GM10266 (cell line): ENCODE data around the gene CGB8.
"Not testable (repeated sequence)": the region's sequence is repeated elsewhere in the genome, so short reads cannot be mapped to it uniquely, and the experiment has no call there.

Experiments
- DNase-seq: peaks from one replicate; pipeline ENCODE4 v3.0.0; 2012; ENCODE audit errors: extremely low spot score
- TF ChIP-seq, protein P1 (sequence below): IDR thresholded peaks from 2 replicates; pipeline ENCODE4 v1.5.1; 2012; ENCODE audit warnings: mild to moderate bottlenecking, low read depth; ENCODE audit not compliant: control insufficient read depth, insufficient read depth; ENCODE audit errors: missing control alignments

CGB8 gene

DNA sequence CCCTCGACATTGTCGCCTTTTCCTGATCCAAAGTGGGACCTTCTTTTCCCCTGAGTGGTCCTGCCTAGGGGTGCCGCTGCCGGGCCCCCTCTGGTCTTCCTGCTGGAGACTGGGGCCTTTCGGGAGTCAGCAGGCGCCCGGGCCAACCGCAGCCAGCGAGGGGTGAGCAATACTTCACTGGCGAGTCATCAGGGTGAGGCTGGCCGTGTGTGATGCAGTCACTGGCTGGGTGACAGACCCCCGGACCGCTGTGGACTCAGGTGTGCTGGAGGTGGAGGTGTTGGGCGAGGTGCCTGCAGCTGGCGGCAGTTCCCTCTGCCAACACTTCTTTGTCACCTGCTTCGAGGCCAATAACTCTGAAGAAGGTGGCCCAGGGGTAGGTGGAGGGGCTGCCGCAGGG is 6.7 kb downstream of the CGB8 start:
- TF ChIP-seq, protein P1, sequence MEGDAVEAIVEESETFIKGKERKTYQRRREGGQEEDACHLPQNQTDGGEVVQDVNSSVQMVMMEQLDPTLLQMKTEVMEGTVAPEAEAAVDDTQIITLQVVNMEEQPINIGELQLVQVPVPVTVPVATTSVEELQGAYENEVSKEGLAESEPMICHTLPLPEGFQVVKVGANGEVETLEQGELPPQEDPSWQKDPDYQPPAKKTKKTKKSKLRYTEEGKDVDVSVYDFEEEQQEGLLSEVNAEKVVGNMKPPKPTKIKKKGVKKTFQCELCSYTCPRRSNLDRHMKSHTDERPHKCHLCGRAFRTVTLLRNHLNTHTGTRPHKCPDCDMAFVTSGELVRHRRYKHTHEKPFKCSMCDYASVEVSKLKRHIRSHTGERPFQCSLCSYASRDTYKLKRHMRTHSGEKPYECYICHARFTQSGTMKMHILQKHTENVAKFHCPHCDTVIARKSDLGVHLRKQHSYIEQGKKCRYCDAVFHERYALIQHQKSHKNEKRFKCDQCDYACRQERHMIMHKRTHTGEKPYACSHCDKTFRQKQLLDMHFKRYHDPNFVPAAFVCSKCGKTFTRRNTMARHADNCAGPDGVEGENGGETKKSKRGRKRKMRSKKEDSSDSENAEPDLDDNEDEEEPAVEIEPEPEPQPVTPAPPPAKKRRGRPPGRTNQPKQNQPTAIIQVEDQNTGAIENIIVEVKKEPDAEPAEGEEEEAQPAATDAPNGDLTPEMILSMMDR: no peak
- no peak for DNase-seq

- DNase-seq: not testable (repeated sequence)
Measured at GRCh38 chr19:49039736-49040135, 9.2 kb downstream of the CGB8 start.

- not testable (repeated sequence) for DNase-seq
Measured at GRCh38 chr19:49038557-49039276, 10.2 kb downstream of the CGB8 start.

DNA sequence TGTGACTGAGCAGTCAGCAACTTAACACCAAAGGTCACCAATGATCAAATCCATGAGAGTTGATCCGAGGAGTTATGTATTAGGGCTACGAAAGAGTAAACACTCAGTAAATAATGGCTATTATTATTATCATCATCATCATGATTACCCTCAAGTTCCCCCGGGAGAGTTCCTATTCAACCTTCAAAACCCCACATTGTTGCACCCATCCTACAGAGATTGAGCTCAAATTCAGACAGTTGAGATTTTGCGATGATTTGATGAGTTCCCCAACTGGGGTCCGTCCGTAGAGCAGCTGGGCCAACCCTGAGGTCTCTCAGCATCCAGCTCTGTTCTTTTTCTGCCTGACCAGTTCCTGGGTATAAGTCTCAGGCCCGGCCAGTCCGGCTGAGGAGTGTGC is 10.8 kb downstream of the CGB8 start:
- not testable (repeated sequence) for DNase-seq

GRCh38 chr19:49036815-49037214 is 12.1 kb downstream of the CGB8 start, which contains the start of gene CGB1:
CGB1 (minus strand) TSS chr19:49036895; CDS start chr19:49036711, 184 bp downstream.
- TF ChIP-seq, protein P1: peak; percentile 49
- peak; percentile 30 for DNase-seq

- TF ChIP-seq, protein P1: peak; percentile 33
- DNase-seq: peak; percentile 85
Measured at GRCh38 chr19:49031642-49032301, 17.1 kb downstream of the CGB8 start, which contains the start of gene CGB2. CGB2 (plus strand) TSS chr19:49031890; CDS start chr19:49032096, 206 bp downstream.

- not testable (repeated sequence) for DNase-seq
Measured at GRCh38 chr19:49030323-49030722, 18.6 kb downstream of the CGB8 start.

DNA sequence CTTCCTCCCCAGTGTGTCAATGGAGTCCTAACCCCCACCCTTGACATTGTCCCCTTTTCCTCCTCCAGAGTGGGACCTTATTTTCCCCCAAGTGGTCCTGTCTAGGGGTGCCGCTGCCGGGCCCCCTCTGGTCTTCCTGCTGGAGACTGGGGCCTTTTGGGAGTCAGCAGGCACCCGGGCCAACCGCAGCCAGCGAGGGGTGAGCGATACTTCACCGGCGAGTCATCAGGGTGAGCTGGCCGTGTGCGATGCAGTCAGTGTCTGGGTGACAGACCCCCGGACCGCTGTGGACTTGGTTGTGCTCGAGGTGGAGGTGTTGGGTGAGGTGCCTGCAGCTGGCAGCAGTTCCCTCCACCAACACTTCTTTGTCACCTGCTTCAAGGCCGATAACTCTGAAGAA is 19.2 kb downstream of the CGB8 start:
- not testable (repeated sequence) for DNase-seq

DNA sequence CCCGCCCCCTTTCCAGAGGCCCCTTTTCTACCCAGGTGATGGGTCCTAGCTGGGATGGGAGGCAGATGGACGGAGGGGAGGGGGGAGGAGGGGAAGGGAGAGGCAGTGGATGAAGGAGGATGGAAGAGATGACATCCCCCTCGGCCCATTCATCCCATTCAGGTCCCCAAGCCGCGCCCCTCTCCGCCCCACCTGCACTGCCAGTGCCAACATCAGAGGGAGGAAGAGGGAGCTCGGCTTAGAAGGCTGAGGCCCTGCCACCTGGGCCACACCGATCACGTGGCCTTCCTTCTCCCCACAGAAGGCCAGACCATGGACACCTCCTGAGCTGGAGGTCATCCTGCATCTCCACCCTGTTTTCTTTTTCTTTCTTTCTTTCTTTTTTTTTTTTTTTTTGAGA is 20.2 kb downstream of the CGB8 start:
- not testable (repeated sequence) for DNase-seq

DNA sequence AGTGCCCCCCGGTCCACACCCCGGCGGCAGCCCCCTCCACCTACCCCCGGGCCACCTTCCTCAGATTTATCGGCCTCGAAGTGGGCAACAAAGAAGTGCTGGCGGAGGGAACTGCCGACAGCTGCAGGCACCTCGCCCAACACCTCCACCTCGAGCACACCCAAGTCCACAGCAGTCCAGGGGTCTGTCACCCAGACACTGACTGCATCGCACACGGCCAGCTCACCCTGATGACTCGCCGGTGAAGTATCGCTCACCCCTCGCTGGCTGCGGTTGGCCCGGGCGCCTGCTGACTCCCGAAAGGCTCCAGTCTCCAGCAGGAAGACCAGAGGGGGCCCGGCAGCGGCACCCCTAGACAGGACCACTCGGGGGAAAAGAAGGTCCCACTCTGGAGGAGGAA is 23.3 kb downstream of the CGB8 start:
- DNase-seq: not testable (repeated sequence)

- DNase-seq: not testable (repeated sequence)
Measured at GRCh38 chr19:49025088-49025487, 23.8 kb downstream of the CGB8 start.

DNA sequence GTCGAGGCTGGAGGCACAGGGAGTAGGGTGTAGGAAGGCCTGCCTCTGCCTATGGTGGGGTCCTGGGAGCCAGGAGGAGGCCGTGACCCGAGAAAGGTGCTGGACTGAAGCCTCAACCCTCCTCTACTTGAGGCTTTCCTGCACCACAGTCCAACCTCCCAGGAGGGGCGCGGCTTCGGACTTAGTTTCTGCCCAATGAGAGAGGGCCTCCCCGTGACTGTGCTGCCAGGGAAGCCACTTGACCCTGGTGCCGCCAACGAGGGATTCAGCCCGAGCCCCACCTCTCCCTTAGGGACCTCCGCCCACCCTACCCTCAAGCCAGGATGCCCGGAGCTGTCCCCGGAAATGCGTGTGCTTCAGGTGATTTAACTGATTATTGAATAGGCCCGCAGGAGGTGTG is 24.7 kb downstream of the CGB8 start, which contains the start of gene CGB3:
TSS of gene CGB3 (minus strand) at position 101 of the 400 bp plus-strand sequence. CDS start 362 bp downstream, outside the sequence.
- DNase-seq: not testable (repeated sequence)
